Left lung (tissue), 10 donors: ENCODE data around the gene DLEC1. TPM values are rescaled to one million over a fixed set of nuclear protein-coding genes. Genes with fewer than 3 reads are reported as not detected.

Experiments
- ATAC-seq: fragments of 200-7000 bp; cut with Tn5 transposase; one replicate; pipeline ENCODE4 v1.9.1; 2020; ENCODE audit warnings: moderate library complexity
- DNase-seq, 4 donors: peaks; one replicate each; pipeline ENCODE4 v3.0.0-alpha.2; 2013 to 2020
- H3K27ac ChIP-seq, 2 donors: fragments of 200-600 bp; sonication (generic) in 1 of 2; one replicate each; pipeline versions ENCODE4 v1.5.0 to v1.8.0; 2020 to 2021
- H3K27me3 ChIP-seq, 2 donors: fragments of 200-600 bp; sonication (generic) in 1 of 2; one replicate each; pipeline versions ENCODE4 v1.5.0 to v1.8.0; 2020 to 2021
- H3K36me3 ChIP-seq, 2 donors: fragments of 200-600 bp; sonication (generic) in 1 of 2; one replicate each; pipeline versions ENCODE4 v1.5.0 to v1.8.0; 2020 to 2021
- H3K4me1 ChIP-seq, 2 donors: fragments of 200-600 bp; one replicate each; pipeline ENCODE4 v1.8.0; 2021
- H3K4me3 ChIP-seq, 2 donors: fragments of 200-600 bp; sonication (generic) in 1 of 2; one replicate each; pipeline versions ENCODE4 v1.5.0 to v1.8.0; 2020 to 2021; ENCODE audit warnings: mild to moderate bottlenecking in 1 of 2
- H3K9me3 ChIP-seq, 2 donors: fragments of 200-600 bp; sonication (generic) in 1 of 2; one replicate each; pipeline versions ENCODE4 v1.5.0 to v1.8.0; 2020 to 2021
- CTCF ChIP-seq, 2 donors: fragments of 200-600 bp; sonication (generic) in 1 of 2; IDR thresholded peaks; one replicate each; pipeline versions ENCODE4 v1.5.0 to v1.8.0; 2021; ENCODE audit warnings: antibody characterized with exemption in 2 of 2
- intact Hi-C, 2 donors: fragments of 100-400 bp; cut with DNase I; formaldehyde crosslinking; loops; one replicate each; pipeline versions ENCODE4 v1.11.2 to v1.14.2; 2022
- polyA plus RNA-seq, 6 donors: library from polyadenylated mRNA; unstranded; fragments of 120-200 nt; gene quantifications; one replicate each; pipeline ENCODE4 v1.2.1, GENCODE V29; 2013; ENCODE audit not compliant: insufficient read length in 6 of 6
- total RNA-seq, 2 donors: library from RNA; stranded (reverse); fragmentation: NEBNext Ultra II Directional; extraction: Animal tissue kit (Norgen Biotek cat#: 25700); gene quantifications; one replicate each; pipeline ENCODE4 v1.2.1, GENCODE V29; 2021
- donor health status: DM: no; HTN: yes; CAD: no.
- donor health status: DM: no; HTN: no; CAD: no.

DLEC1 gene
- total and polyA plus RNA-seq, 8 donors: 2.8 to 10.5 (median 6.1) TPM

GRCh38 chr3:38127611-38128302, 88.7 kb downstream of the DLEC1 start:
- peak in 1 of 4 donors; percentile 60 for DNase-seq
- Histone ChIP-seq H3K4me3 (no peak overlapping the region), H3K27ac (peak overlapping the region; percentile 44 to 50), H3K27me3 (no peaks in the 10 kb centered on the region), H3K4me1 (peaks cover 8 to 34% of the 10 kb centered on the region in 2 donors), H3K36me3 (peaks cover 0 to 100% of the 10 kb centered on the region in 2 donors), H3K9me3 (no peaks in the 10 kb centered on the region)
- intact Hi-C loops: loop anchor here in 1 of 2 donors (10.0 kb wide), 1 partner anchor 347 kb away; no protein-coding TSS in a partner anchor
- no peak for TF ChIP-seq CTCF (IDR thresholded peaks at IDR 0.05)
- ATAC-seq: peak; percentile 89

- ATAC-seq: no peak
- intact Hi-C loops: loop anchor here in 1 of 2 donors (10.0 kb wide), 1 partner anchor 347 kb away; no protein-coding TSS in a partner anchor
- Histone ChIP-seq H3K27me3 (no peaks in the 10 kb centered on the region), H3K36me3 (peaks cover 0 to 100% of the 10 kb centered on the region in 2 donors), H3K4me1 (peaks cover 8 to 37% of the 10 kb centered on the region in 2 donors), H3K4me3 (no peak overlapping the region), H3K9me3 (no peaks in the 10 kb centered on the region), H3K27ac (peak overlapping the region; percentile 2 to 44)
- no peak for TF ChIP-seq CTCF (IDR thresholded peaks at IDR 0.05)
- no peak for DNase-seq
These were observed 89.3 kb downstream of the DLEC1 start for GRCh38 chr3:38128303-38128655.

- no peak for TF ChIP-seq CTCF (IDR thresholded peaks at IDR 0.05)
- Histone ChIP-seq H3K4me1 (peaks cover 11 to 41% of the 10 kb centered on the region in 2 donors), H3K27me3 (no peaks in the 10 kb centered on the region), H3K36me3 (peaks cover 0 to 100% of the 10 kb centered on the region in 2 donors), H3K27ac (peak overlapping the region in 1 of 2 donors; percentile 2), H3K4me3 (no peak overlapping the region), H3K9me3 (no peaks in the 10 kb centered on the region)
- DNase-seq: peak in 1 of 4 donors; percentile 14
- intact Hi-C loops: loop anchor here in 1 of 2 donors (10.0 kb wide), 1 partner anchor 346 kb away; no protein-coding TSS in a partner anchor
- ATAC-seq: no peak
These were observed 90.0 kb downstream of the DLEC1 start for GRCh38 chr3:38129058-38129457.

GRCh38 chr3:38130631-38131065, 91.6 kb downstream of the DLEC1 start:
- intact Hi-C loops: loop anchor here in 1 of 2 donors (10.0 kb wide), 1 partner anchor 94 kb away; no protein-coding TSS in a partner anchor
- Histone ChIP-seq H3K4me3 (no peak overlapping the region), H3K9me3 (no peaks in the 10 kb centered on the region), H3K27ac (no peak overlapping the region), H3K36me3 (peaks cover 0 to 86% of the 10 kb centered on the region in 2 donors), H3K4me1 (peaks cover 21 to 57% of the 10 kb centered on the region in 2 donors), H3K27me3 (no peaks in the 10 kb centered on the region)
- no peak for TF ChIP-seq CTCF (IDR thresholded peaks at IDR 0.05)
- no peak for ATAC-seq
- peak in 1 of 4 donors; percentile 15 for DNase-seq

GRCh38 chr3:38131621-38132369, 92.8 kb downstream of the DLEC1 start:
- Histone ChIP-seq H3K27me3 (no peaks in the 10 kb centered on the region), H3K4me3 (no peak overlapping the region), H3K27ac (peak overlapping the region in 1 of 2 donors; percentile 58), H3K4me1 (peaks cover 25 to 61% of the 10 kb centered on the region in 2 donors), H3K36me3 (peaks cover 0 to 74% of the 10 kb centered on the region in 2 donors), H3K9me3 (no peaks in the 10 kb centered on the region)
- DNase-seq (peak in 2 of 4 donors; percentile 21 to 35), ATAC-seq (no peak)
- TF ChIP-seq CTCF (IDR thresholded peaks at IDR 0.05): peak in 1 of 2 donors; percentile 15
- intact Hi-C loops: loop anchor here in 1 of 2 donors (10.0 kb wide), 1 partner anchor 93 kb away; no protein-coding TSS in a partner anchor
